GM18868 (cell line): ENCODE measurements around the gene CHRNB4.

Experiments
- ATAC-seq: cut with Tn5 transposase; IDR thresholded peaks from one replicate; pipeline ENCODE4 v1.9.1; 2021; ENCODE audit warnings: mild to moderate bottlenecking, moderate library complexity; ENCODE audit not compliant: unreplicated experiment

CHRNB4 gene

DNA sequence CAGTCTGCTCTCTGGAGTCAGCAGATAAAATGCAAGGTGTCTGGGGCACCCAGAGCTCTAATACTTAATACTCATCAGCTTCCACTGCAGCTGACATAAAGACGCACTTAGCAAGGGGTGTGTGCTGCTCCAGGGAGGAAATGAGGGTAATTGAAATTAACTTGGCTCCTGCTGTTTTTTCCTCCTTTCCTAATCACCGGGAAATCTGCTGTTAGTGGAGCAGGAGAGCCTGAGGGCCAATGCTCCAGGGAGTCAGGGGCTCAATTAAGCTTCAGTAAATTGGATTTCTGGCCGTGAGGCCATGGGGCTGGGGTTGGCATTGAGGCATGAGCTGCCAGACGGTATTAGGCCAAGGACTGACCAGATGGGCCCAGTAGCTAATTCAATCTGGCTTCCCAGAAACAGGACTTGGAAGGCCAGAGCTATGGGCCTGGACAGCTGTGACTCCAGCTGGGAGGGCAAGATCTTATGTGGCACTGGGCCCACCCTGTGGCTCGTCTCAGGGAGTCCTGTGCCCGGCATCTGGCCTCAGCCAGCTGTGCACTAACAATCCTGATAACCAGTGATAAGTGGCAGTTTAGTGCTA, 30.7 kb upstream of the CHRNB4 start:
- ATAC-seq, result no peak

- ATAC-seq, result no peak
These were observed 28.0 kb upstream of the CHRNB4 start for GRCh38 chr15:78668987-78669386.

- ATAC-seq, result no peak
These were observed 26.7 kb upstream of the CHRNB4 start for GRCh38 chr15:78667578-78668236.

DNA sequence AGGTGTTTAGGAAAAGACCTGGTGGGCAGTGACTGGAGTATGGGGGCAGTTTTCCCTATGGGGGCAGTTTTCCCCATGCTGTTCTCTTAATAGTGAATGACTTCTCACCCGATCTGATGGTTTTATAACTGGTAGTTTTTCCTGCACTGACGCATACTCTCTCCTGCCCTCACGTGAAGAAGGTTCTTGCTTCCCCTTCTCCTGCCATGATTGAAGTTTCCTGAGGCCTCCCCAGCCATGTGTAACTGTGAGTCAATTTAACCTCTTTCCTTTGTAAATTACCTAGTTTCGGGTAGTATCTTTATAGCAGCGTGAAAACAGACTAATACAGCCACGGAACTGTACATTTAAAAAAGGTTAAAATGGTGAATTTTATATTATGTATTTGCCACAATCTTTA, 25.0 kb upstream of the CHRNB4 start:
- ATAC-seq, result no peak

DNA sequence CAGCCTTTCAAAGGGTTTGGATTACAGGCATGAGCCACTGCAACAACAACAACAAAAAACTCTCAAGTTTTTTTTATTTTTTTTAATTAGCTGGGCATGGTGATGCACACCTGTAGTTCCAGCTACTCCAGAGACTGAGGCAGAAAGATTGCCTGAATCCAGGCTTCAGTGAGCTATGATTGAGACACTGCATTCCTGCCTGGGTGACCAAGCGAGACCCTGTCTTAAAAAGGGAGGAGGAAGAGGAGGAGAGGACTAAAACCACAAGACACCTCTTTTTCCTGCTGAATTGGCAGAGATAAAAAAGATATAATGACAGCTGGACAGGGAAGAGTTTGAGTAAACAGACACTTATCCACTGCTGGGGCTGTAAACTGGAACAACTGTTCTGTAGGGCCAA, 22.7 kb upstream of the CHRNB4 start:
- ATAC-seq, result no peak

- no peak for ATAC-seq
These were observed 21.0 kb upstream of the CHRNB4 start for GRCh38 chr15:78662028-78662427.

DNA sequence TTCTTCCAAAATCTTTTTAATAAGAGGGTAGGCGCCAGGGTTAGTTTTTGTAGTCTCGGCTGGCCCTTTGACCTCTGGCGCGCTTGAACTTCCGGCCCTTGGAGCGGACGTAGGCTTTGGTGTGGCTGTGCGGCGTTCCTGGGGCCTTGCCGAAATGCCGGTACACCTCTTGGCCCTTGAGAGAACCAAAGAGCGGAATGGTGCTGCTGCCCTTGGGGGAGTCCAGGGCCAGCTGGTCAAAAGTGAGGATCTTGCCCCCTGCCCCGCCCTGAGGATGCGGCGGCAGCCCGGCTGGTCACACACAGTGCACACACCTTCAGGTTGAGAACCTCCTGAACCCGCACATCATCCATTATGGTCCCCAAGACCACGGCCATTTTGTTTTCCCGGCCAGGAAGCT, 20.0 kb upstream of the CHRNB4 start:
- no peak for ATAC-seq

DNA sequence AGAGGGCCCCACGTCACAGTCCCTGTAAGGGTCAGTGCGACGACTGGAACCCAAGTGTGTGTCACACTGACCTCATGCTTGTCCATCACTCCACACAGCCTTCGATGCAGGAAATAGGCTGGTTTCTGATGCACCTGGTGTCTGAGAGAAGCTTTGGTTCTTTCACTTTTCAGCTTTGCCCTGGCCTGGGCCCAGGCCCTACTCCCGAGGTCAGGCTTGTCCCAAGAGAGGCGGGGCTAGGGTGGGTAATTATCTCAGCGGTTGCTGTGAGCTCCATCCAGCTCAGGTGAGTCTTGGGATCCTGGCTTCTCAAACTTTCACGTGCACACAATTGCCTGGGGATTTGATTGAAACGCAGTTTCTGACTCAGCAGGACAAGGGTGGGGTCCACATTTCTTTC, 19.6 kb upstream of the CHRNB4 start:
- no peak for ATAC-seq

- ATAC-seq, result no peak
These were observed 17.8 kb upstream of the CHRNB4 start for GRCh38 chr15:78658823-78659222.

DNA sequence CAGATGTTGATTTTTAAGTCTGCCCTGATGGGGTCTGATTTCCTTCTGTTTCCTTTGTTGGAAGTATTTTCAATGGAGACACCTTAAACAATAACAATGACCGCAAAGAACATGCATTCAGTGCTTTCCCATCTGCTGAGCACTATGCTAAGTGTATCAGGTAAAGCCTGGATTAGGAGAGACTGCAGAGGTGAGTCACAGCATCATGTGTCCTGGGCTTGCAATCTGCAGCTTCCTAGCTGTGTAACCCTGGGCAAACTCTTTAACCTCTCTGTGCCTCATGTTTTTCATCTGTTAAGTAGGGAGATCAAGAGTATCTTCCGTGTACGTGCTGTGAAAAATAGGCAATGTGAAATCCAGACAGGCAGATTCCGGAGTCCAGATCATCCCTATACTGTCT, 13.3 kb upstream of the CHRNB4 start:
- no peak for ATAC-seq

GRCh38 chr15:78651930-78652615, 11.1 kb upstream of the CHRNB4 start:
- ATAC-seq, result no peak

DNA sequence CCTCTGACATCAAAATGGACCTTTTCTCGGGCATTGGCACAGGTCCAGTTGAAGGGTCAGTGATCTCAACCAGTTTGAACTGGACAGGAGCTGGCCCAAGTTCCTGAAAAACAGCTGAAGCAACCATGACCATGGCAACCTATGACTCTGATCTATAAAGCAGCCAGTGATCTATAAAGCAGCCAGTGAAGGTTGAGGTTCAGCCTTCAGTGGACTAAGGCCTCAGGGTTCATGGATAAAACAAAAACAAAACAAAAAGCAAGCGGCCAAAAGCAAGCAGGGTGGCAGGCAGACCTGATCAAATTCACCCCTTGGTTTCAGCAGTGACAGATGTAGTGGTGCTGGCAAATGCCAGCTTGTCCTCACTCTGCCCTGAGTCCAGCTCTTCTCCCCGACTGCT, 10.0 kb upstream of the CHRNB4 start:
- no peak for ATAC-seq

- no peak for ATAC-seq
These were observed 9.0 kb upstream of the CHRNB4 start for GRCh38 chr15:78650022-78650421.

GRCh38 chr15:78645009-78645408, 4.0 kb upstream of the CHRNB4 start:
- ATAC-seq, result no peak

DNA sequence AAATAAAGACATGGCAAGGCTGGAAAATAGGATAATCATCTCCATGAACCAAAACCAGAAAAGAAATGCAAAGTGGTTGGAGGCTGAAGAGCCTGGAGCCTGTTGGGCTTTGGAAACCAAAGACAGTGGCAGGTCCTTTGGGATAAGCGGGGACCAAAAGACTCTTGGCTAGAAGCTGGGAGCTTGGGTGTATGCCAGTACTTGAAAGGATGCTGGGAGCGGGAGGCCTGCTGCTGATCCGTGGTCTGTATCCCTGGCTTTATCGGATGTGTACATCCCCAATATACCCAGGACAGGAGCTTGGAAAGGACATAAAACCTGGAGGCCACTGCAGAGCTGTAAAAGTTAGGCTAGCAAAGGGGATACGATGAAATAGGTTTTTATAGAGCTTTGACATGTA, 1.3 kb upstream of the CHRNB4 start:
- no peak for ATAC-seq

GRCh38 chr15:78641749-78642275, 802 bp upstream of the CHRNB4 start:
- ATAC-seq, result no peak

DNA sequence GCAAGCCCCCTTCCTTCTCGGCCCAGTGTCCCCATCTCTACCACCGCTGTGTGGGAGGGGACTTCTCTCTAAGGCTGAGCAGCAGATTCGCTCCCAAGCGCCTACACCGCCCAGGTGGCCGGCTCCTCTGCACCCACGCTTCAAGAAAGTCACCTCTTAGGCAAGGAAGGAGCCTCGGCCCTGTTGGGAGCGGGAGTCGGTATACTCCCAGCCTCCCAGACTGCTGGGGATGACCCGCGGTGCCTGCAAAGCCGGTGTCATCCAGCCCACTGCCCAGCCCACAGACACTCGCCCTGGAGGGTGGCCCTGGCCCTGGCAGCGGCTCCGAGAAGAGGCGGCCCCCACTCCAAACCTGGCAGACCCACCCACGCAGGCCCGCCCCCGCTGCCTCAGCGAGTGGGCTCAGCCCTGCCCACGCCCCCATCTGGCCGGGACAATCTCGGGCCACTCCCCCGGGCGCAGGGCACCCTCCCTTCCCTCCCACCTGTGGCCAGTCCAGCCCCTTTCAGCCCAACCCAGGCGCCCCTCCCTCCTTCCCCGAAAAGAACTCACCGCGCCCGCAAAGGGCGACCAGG, 396 bp downstream of the CHRNB4 start:
- no peak for ATAC-seq

- no peak for ATAC-seq
These were observed 2.2 kb downstream of the CHRNB4 start for GRCh38 chr15:78638658-78639314.

- no peak for ATAC-seq
These were observed 3.1 kb downstream of the CHRNB4 start for GRCh38 chr15:78637776-78638435.

DNA sequence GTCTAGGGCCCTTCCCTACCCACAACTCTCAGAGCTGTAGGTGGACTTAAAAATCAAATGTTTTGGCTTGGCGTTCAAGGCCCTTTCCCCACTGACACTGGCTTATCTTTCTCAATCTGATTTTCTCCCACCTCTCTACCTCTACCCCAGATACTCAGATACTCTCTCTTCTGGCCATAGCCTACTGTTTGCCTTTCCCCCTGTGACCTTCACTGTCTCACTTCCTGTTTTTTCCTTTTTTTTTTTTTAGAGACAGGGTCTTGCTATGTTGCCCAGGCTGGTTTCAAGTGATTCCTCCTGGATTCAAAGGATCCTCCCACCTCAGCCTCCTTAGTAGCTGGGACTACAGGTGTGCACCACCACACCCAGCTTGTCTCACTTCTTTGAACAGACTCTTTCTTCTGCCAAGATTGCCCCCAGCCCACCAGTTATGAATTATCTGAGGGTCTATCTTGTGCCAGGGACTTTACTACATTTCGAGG, 4.6 kb downstream of the CHRNB4 start:
- ATAC-seq, result no peak

GRCh38 chr15:78635346-78635745, 5.7 kb downstream of the CHRNB4 start:
- no peak for ATAC-seq
